GM19468 (cell line): ENCODE measurements around the gene GNB1L.

Source experiments
- ATAC-seq: cut with Tn5 transposase; IDR thresholded peaks from one replicate; pipeline ENCODE4 v1.9.1; 2021; ENCODE audit warnings: mild to moderate bottlenecking, moderate library complexity, moderate number of reproducible peaks; ENCODE audit not compliant: unreplicated experiment; ENCODE audit errors: extremely low read depth

The GNB1L gene

DNA sequence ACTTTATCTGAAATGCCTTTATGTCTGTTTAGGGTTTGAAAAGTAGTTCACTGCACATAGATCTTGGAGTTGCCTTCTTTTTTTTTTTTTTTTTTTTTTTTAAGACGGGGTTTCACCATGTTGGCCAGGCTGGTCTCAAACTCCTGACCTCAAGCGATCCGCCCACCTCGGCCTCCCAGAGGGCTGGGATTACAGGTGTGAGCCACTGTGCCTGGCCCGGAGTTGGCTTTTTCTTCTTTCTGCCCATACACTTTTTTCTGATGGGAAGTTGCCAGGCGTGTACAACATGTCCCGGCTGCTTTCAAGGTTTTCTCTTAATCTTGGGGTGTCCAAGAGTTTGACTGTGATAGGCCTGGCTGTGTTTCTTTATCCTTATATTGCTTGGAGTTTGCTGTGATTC lies 12.9 kb upstream of the GNB1L start:
- ATAC-seq, result no peak

DNA sequence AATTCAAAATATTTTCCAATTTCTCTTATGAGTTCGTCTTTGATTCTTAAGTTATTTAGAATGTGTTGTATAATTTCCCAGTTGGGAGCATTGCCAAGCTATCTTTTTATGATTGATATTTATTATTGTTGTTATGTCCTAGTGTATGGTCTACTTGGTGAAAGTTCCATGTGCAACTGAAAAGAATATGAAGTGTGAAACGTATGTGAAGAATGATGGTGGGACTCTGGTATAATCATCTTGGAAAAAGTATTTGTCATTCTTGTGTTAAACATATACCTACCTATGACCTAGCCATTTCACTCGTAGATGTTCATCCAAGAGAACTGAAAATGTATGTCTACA lies 12.0 kb upstream of the GNB1L start:
- no peak for ATAC-seq

DNA sequence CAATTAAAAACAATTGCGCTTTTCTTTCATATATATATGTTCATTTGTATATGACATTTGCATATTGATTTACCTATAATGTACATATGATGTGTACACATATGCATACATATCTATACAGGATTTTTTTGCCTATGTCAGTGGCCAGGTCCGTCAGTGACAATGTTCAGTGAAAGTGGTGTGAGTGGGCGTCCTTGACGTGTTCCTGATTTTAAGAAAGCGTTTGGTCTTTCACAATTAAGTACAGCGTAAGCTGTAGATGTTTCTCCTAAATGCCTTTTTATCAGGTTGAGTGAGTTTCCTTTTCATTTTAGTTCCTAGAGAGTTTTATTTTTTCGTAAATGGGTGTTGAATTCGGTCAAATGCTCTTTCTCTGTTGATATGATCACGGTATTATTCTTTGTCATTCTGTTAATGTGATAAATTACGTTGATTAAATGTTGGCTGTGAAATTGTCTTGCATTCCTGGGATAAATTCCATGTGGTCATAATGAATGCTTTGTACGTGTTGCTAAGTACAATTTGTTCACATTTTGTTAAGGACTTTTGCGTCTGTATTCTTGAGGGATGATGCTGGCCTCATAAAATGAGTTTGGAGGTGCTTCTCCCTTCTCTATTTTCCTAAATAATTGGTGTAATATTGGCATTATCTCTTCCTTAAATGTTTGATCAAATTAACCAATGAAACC lies 10.6 kb upstream of the GNB1L start:
- ATAC-seq, result no peak

DNA sequence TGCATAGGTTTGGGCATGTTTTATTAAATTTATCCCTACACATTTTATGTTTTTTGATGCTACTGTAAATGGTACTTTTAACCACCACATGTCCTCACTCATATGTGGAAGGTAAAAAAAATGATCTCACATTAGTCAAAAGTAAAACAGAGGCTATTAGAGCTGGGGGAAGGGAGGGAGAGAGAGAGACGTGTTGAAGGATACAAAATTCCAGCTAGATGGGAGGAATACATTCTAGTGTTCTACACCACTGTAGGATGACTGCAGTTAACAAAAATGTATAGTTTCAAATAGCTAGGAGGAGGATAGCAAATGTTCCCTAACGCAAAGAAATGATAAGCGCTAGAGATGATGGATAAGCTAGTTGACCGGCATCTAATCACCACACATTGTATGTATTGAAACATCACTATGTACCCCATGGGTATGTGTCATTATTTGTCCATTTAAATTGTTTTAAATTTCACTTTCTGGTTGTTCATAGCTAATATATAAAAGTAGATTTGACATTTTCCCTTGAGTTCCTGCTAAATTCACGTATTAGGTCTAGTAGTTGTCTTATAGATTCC lies 9.9 kb upstream of the GNB1L start:
- ATAC-seq, result no peak

DNA sequence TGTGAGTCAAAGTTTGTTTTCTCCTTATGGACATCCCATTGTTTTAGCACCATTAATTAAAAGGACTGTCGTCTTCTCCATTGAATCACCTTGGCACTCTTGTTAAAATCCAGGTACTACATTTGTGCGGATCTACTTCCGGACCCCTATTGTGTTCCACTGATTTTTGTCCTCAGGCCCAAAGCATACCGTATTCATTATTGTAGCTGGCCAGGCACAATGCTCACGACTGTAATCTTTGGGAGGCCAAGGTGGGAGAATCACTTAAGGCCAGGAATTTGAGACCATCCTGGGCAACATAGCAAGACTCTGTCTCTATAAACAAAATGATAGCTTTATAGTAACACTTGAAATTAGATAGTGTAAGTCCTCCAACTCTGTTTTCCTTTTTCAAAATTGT lies 8.9 kb upstream of the GNB1L start:
- ATAC-seq, result no peak

DNA sequence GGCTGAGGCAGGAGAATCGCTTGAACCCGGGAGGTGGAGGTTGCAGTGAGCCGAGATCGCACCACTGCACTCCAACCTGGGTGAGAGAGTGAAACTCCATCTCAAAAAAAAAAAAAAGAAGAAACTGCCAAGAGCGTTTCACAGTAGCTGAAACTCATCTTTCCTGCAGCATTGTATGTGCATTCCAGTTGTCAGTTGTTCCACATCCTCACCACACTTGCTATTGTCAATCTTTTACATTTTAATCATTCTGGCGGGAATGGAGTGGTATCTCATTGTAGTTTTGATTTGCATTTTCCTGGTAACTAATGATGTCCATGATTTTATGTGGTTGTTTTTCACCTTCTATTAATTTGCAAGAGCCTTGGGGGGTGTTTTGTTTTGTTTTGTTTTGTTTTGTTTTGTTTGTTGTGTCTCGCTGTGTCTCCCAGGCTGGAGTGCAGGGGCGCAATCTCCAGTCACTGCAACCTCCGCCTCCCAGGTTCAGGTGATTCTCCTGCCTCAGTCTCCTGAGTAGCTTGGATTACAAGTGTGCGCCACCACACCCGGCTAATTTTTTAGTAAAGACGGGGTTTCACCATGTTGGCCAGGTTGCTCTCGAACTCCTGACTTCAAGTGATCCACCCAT lies 8.1 kb upstream of the GNB1L start:
- ATAC-seq, result no peak

DNA sequence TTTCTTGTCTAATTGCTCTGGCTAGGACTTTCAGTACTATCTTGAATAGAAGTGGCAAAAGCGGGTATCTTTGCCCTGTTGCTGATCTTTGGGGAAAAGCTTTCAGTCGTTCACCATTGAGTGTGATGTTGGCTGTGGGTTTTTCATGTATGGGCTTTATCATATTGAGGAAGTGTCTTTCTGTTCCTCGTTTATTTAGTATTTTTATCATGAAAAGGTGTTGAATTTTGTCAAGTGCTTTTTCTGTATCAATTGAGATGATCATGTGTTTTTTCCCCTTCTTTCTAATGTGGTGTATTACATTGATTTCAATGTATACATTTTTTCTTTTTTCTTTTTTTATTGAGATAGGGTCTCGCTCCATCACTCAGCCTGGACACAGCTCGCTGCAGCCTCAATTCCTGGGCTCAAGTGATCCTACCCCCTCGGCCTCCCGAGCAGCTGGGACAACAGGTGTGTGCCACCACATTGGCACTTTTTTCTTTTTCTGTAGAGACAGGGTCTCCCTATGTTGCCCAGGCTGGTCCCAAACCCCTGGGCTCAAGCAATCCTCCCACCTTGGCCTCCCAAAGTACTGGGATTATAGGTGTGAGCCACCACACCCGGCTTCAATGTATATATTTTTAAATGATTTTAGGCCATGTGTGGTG lies 5.3 kb upstream of the GNB1L start:
- no peak for ATAC-seq

DNA sequence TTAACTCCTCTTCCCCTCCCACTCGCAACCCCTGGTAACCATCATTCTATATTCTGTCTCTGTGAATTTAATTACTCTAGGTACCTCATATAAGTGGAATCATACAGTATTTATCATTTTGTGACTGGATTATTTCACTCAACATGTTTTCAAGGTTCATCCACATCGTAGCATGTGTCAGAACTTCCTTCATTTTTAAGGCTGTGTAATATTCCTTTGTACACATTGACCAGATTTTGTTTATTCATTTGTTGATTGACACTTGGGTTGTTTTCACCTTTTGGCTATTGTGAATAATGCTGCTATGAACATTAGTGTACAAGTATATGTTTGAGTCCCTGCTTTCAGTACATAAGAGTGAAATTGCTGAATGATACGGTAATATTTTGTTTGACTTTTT lies 2.7 kb upstream of the GNB1L start:
- ATAC-seq, result no peak

DNA sequence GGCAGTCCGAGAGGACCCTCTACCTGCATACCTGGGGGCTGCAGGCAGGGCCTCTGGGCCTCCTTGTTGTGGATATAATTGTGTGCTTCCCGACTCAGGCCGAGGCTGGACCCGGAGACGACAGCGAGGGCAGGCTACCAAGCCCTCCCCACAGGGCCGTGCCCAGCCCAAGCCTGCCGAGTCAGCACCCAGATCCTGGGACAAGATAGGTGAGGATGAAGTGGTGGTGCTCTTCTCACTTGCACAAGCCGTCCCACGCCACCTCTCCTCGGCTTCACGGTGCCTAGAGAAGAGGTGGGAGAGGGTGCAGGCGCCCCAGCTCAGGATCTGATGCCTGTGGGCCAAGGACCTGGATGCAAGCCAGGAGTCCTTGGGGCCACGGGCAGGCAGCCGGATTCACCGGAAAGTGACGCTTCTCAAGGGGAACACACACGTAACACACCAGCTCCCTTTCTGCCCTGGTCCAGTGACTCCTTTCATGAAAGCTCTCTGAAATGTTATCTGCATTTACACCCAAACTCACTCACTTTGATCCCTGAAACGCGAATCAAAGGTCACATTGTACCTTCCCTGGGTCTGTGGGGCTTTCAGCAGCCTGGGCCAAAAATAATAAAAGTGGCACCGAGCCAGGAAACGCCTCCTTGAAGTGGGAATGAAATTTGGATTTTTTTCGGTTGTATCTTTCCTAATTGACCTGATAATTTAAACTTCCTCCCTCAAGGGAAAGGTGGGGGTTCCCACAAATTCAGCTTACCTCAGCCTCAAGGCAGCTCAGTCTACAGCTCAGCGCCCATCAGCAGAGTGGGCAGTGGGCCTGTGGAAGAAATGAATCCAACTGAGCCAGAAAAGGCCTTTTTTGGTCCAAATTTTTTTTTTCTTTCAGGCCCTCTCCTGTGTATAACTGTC lies 1.1 kb upstream of the GNB1L start:
- no peak for ATAC-seq

DNA sequence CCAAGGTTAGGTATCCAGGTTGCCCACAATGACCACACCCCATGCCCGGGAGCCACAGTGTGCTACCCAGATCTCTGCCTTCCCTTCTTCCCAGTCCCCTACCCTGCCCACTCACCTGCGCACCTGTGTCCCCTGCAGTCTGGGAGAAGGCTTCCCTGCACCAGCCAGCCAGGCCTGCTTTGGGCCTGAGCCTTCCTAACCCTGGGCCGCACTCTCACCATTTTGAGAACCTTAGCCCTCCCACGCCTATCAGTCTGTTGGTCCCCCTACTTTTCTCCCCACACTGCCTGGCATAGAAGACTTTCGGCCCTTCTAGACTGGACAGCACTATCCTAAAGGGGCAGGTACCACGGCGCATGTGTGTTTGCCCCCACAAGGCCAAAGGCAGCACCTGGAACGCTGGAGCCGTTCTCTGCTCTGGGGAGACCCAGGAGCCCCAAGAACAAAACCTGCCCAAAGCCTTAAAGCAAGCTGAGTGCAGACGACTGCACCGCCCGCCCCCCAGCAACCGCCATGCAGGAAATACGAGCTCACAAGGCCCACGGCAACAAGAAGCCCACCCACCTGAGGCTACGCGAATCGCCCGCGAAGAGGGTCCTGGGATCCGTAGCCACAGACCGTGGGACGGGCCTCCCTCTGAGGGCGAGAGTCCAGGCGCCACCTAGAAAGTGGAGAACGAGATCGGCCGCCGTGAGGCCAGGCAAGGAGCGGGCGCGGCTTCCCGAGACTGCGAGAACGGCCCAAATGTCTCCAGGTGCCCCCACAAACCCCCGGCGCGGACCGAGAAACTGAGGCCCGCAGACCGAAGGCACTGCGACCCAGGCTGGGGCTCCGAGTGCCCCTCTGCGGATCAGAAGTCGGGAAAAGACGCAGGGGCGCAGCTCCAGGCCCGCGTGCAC lies 546 bp downstream of the GNB1L start:
- ATAC-seq, result no peak

DNA sequence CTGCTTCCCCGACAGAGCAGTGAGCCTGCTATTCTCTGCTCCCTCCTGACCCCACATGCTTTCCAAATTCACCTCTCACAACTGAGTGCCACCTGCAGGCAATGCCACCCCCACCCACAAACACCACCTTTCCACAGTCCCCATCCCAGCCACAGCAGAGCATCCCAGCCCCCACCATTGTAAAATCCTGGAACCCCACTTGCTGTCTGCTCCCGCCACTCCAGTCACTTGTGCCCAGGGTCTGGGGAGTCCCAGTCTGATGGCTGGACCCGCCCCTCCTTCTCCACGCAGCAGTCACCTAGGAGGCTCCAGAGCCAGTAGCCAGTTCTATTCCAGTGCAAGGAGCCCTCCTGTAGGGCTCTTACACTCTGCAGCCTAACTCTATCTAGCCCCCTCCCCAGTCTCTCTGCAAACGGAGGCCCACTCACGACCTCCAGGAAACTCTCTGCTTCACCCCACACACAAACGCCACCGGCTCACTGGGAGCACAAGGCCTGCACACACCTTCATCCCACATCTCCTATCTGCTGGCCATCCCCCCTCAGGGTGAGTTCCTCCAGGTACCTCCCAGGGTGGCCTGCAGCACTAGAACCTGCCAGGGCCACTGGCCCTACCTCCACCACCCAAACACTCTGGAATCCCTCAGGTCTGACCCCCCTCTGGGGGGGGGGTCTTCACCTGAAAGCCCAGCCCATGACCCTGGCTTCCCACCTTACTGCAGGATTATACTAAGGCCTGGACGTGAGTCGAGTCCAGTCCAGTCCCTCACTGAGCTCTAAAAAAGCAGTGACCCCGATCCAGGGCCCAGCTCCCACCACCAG lies 1.4 kb downstream of the GNB1L start:
- ATAC-seq, result no peak

DNA sequence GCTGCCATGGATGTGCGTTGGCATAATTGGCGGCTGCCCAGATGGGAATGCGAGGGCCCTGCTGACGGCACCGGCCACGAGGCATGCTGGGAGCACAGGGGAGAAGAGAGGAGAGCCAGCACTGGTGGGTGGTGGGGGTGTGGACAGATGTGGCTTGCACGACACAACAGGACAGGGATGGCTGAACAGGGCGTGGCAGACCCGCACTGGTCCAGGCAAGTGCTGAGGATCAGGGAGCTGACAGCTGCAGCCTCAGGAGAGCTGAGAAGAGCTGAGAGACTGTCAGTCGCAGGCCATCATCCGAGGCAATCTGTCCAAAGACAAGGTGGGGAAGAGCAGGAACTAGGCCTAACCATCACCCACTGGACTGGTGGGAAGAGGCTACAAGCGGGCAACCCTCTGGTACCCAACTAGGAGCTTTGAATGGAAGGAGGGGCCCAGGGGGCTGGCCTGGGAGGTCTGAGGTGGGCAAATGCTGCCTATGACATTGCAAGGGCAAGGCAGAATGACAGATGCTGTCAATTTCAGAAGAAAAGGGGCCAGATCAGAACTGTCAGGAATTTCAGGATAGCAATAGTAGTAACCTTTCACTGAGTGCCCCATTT lies 2.4 kb downstream of the GNB1L start:
- no peak for ATAC-seq

DNA sequence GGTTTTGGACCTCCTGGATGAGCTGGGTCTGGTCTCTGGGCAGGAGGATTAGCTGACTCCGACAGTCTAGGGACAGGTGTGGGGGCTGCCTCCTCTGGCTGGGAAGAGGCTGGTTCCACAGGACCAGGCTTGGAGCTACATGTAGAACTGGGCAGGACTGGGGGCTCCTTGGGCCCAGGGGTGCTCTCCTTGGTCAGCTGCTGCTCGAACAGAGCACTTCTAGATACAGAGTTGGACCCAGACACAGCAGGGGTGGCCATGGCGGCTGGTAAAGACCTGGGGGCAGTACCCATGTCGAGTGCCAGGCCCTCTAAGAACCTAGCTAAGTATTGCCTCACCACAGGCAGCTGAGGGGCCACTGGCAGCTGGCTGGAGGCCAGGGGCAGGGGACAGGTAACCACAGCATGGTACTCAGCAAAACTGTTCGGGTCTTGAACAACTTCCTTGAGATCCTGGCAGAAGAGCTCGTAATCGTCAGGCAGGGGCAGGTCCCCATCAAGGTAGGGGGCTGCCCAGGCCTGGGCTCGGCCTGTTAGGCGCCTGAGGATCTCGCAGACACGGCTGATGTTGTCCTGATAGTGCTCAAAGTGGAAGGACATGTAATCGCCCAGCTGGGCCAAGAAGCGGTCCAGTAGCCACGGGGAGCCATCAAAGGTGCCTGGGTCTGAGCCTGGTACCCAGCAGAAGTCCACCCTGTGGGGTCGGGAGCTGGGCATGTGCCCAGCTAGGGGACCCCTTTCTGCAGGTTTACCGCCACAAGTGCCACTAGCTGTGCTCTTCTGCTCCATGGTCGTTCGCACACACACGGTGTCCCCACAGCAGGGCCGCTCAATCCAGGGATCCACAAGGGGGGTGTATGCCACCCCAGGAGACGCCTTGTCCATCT lies 3.1 kb downstream of the GNB1L start:
- ATAC-seq, result no peak

DNA sequence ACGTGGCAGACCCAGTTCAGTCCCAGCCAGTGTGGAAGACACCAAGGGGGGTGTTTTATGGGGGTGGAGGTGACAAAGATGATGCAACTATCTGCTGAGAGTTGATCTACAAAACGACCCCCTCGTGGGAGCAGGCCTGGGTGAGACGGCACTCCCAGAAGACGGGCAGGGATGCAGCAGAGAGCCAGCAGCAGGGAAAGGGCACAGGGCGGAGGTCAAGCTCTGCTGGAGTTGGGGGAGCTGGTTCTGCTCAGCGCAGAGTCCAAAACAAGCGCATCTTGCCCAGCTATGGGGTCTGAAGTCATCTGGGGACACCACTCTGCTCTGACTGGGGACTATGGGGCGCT lies 3.9 kb downstream of the GNB1L start:
- no peak for ATAC-seq

DNA sequence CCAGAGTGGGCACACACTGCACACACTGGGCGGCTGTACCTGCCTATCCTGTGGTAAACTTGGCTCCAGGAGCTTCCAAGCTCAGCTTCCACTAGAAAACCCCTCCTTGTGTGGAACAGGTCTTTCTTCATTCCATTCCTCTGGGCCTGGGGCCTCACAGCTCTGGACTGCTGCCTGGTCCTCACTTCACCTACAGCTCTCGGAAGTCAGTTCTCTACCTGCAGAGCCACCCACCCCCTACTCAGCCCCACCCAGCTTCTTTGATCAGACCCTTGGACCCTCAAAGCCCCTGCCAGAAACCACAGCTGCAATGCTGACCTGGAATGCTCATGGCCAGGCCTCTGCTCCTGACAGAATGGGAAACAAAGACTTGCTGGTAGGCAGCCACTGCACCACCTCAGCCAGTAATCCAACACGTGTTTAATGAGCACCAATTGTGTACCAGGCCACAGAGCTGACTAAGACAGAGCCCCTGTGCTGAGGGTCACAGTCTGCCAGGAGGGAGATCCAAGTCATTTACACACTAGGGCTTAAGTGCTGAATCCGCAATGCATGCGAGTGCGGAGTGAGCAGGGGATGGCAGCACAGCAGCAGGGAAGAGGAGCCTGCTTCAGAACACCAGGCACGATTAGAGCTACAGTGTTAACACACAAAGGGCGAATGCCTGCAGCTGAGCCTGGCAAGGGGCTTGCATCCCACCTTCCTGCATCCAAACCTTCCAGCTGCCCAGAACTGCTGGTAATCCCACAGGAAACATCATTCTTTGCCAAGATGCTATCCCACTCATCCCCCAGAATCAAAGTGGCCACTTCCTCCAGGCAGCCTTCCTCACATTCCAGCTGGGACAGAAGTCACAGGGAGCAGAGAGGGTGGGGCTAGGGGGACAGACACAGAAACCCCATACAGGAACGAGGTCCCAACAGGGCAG lies 4.6 kb downstream of the GNB1L start:
- no peak for ATAC-seq
